ENCODE results near the gene ATP5MG.

The ATP5MG gene

DNA sequence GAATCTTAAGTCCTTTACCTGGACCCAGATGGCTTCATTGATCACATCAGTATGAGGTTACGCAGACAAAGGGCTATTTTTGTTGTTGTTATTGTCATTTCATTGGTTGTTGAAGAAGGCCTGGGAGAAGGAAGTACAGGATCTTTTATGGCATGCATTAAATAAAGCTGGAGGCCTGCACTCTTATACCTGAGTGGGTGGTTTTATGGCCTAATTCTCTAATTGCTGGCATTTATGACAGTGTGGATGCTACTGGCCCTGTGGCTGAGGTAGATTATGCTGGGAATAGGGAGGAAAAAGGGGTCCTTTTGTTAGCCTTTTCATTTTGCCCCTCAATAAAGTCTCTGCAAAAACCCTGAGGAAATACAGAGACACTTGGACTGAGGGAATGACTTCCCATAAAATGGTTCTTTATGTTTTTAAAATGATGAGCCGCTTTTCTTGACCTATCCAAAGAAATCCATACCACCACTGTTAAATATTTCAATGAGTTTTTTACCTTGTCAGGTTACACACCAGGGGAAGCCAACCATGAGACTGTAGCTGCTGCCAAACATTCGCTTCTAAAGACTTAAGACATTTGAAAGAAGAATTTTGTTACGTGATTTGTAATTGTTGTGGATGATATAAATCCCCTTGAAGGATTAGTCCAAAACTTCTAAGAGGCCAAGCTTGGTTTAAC lies 41.6 kb downstream of the ATP5MG start:
- no peak for DNase-seq

DNA sequence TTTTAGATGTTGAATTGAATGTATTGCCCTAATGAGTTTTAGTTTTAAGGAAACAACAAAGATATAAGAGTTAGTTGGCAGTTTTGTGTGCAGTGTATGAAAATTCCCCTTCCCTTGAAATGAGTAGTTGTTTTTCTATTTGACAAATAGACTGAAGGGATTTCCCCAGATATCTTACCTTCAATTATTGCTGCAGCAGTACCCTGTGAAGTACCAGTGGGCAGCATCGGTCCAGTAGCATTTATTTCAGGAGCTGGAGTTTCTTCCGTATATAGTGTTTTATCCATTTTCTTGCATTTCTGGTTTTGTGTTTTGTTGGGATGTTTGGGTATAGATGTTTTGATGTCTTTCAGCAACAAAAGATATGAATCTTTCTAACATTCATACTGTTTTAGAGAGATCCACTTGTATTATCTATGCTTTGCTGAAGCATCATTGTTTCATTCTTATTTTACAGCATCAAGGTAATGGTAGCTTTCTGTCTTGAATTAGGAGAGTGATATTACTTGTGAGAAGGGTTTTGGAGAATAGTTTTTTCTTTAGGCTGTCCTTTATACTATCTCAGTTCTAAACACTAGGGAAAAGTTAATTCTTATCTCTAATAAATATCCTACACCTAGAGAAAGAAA lies 42.3 kb downstream of the ATP5MG start:
- no peak for DNase-seq

GRCh38 chr11:118447423-118447822 lies 46.0 kb downstream of the ATP5MG start:
- no peak for DNase-seq

- no peak for DNase-seq
These were observed 46.9 kb downstream of the ATP5MG start for GRCh38 chr11:118448294-118448693.

DNA sequence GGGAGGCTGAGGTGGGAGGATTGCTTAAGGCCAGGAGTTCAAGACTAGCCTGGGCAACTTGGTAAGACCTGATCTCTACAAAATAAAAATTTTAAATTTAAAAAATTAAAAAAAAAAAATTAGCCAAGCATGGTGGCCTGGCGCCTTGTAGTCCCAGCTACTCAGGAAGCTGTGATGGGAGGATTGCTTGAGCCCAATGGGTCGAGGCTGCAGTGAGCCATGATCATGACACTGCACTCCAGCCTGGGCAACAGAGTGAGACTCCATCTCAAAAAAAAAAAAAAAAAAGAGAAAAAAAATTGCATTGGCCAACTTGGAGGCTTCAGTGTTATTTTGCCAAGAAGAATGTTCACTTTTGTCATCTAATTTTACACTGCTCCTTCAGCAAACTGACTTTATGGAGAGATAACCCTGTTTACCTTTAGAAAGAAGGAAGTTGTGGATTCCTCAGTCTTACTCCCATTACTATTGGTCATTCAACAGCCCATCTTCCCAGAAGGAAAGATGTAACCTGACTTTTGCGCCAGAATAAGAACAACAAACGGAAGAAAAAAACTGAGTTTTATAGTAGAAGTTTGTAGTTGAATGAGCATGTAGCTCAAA lies 48.0 kb downstream of the ATP5MG start:
- DNase-seq = no peak

DNA sequence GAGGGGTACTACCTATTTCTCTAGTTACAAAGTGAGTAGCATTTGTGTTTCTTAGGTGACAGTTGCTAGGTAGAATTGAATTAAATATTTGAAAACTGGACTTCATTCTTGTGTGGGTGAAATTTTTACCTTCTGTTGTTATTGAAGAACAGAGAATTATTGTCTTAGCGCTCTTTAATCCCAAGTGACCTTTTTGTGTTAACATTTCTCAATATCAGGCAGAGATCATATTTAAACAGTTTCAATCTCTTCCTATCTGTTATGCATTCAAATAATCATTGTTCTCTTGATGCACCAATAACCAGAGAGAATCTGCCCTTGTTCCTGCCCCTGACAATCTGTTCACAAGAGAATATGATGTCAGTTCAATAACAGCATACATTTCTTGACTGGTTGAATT lies 49.0 kb downstream of the ATP5MG start:
- DNase-seq = no peak
